C4-2B (cell line): ENCODE data around the gene MRPL20.

ENCODE experiments used
- CTCF ChIP-seq: fragments of 450-650 bp; conservative IDR thresholded peaks from 2 replicates; pipeline ENCODE4 v1.5.1; 2017; ENCODE audit warnings: mild to moderate bottlenecking
- ZFX ChIP-seq: fragments of 450-650 bp; IDR thresholded peaks from 2 replicates; pipeline ENCODE4 v1.6.1; 2017

GRCh38 chr1:1356796-1357401 lies 50.2 kb downstream of the MRPL20 start:
- TF ChIP-seq CTCF (no peak), ZFX (no peak)
